Testis (tissue), 2 donors: ENCODE data around the gene TENM4.

ENCODE experiments used
- CTCF ChIP-seq, 3 experiments: fragments of 450-650 bp in 2 of 3; fragments of 200-600 bp in 1 of 3; sonication (generic) in 1 of 3; IDR thresholded peaks; one replicate each; pipeline ENCODE4 v1.5.1; 2016 to 2019; ENCODE audit warnings: antibody characterized with exemption in 3 of 3, mild to moderate bottlenecking in 2 of 3, moderate library complexity in 1 of 3
- POLR2A ChIP-seq: fragments of 450-650 bp; IDR thresholded peaks from one replicate; pipeline ENCODE4 v1.6.1; 2017; ENCODE audit warnings: antibody characterized with exemption, mild to moderate bottlenecking, moderate library complexity

DNA sequence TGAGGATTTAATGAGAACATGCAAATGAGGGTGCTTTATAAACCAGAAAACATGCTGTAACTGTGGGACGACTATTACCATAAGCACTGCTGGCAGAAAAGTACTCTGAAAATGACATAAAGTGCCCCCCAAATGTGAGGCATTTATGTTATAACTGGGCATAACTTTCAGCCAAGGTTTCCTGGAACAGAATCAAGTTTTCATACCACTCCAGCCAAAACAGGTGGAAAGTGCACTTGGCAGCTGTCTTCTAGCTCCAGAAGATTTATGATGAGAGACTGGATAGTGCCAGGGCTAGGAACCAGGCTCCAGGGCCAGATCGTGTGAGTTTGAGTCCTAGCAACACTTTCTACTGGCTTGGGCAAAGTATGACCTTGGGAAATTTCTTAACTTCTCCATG, 339.2 kb downstream of the TENM4 start:
- TF ChIP-seq CTCF (IDR thresholded peaks at IDR 0.05) (no peak), POLR2A (no peak)
